ENCODE results near the gene LLGL1.

Gene LLGL1

GRCh38 chr17:18181358-18181757, 44.1 kb upstream of the LLGL1 start:
- no peaks in the 10 kb centered on the region for H3K27me3 ChIP-seq (ENCODE audit: insufficient read depth, low read depth, severe bottlenecking)
- H3K36me3 ChIP-seq = peaks cover 18% of the 10 kb centered on the region
- no peak for DNase-seq
- no peak overlapping the region for H3K4me3 ChIP-seq (ENCODE audit: low read depth, low read length)
- H3K9me3 ChIP-seq (ENCODE audit: severe bottlenecking) = no peaks in the 10 kb centered on the region
- no peak for TF ChIP-seq CTCF (IDR thresholded peaks at IDR 0.05; ENCODE audit: low read depth, low read length)
- H3K27ac ChIP-seq = no peak overlapping the region

GRCh38 chr17:18182110-18182977, 43.1 kb upstream of the LLGL1 start:
- peak overlapping the region; percentile 96 for H3K27ac ChIP-seq
- no peaks in the 10 kb centered on the region for H3K9me3 ChIP-seq (ENCODE audit: severe bottlenecking)
- peaks cover 28% of the 10 kb centered on the region for H3K36me3 ChIP-seq
- H3K4me3 ChIP-seq (ENCODE audit: low read depth, low read length) = peak overlapping the region; percentile 65
- no peaks in the 10 kb centered on the region for H3K27me3 ChIP-seq (ENCODE audit: insufficient read depth, low read depth, severe bottlenecking)
- no peak for DNase-seq
- no peak for TF ChIP-seq CTCF (IDR thresholded peaks at IDR 0.05; ENCODE audit: low read depth, low read length)

DNA sequence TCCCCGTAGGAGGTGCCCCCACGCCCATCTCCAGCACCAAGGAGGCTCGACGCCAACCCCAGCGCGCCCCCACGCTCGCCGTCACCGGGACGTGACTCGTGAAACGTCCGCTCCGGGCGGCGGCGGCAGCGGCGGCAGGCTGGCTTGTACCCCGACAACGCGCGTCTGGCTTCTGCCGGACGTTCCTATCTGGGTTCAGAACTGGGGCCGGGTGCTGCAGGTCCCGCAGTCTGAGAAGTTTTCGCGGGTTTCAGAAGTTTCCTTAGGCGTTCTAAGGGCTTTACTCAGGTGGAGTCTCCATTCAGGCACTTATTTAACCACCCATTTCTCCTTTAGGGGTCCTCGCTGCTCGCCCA, 42.5 kb upstream of the LLGL1 start:
- DNase-seq = peak; percentile 88
- Histone ChIP-seq H3K27me3 (ENCODE audit: insufficient read depth, low read depth, severe bottlenecking) (no peaks in the 10 kb centered on the region), H3K27ac (peak overlapping the region; percentile 96), H3K9me3 (ENCODE audit: severe bottlenecking) (no peaks in the 10 kb centered on the region), H3K4me3 (ENCODE audit: low read depth, low read length) (peak overlapping the region; percentile 65), H3K36me3 (peaks cover 34% of the 10 kb centered on the region)
- TF ChIP-seq CTCF (IDR thresholded peaks at IDR 0.05; ENCODE audit: low read depth, low read length) = no peak

DNA sequence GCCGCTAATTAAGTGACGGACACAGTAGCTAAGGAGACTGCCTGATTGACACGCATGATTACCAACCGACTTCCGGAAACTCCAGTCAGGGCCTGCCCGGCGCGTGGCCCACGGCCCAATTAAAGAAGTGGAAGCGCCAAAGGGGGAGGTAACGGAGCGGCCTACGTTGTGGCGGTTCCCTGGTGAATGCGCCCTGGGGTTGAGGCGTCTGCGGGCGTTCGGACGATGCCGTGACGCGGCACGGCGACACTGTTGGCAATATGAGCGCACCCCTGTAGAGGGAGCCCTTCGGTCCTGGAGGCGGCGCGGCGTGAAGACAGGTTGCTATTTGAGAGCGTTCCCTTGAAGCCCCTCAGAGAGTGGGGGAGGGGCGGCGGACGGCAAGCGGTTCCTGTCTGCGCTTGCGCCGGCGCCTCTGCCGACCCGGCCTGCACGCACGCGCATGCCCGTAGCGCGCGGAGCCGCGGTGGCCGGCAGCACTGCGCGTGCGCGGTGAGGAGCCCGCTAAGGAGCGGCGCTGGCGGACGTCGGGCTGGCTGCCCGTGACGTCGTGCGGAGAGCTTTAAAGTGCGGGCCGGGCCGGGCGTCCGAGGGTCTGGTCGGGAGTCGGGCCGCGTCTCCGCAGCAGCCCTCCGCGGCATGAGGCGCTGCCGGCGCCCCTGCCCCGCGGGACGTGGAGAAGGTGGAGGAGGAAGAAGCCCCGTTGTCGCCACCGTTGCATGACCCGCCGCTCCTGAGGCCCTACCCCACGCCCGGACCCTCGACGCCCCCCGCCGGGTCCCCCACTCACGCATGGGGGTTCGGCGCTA, 41.9 kb upstream of the LLGL1 start, which contains the start of gene ALKBH5:
Gene ALKBH5, plus strand, starts transcription at position 495 of the 809 bp plus-strand sequence. CDS start 416 bp downstream, outside the sequence.
- Histone ChIP-seq H3K9me3 (ENCODE audit: severe bottlenecking) (no peaks in the 10 kb centered on the region), H3K36me3 (peaks cover 40% of the 10 kb centered on the region), H3K27me3 (ENCODE audit: insufficient read depth, low read depth, severe bottlenecking) (no peaks in the 10 kb centered on the region), H3K4me3 (ENCODE audit: low read depth, low read length) (peak within 1 kb of the TSS; percentile 65), H3K27ac (peak within 1 kb of the TSS; percentile 96)
- peak; percentile 55 for TF ChIP-seq CTCF (IDR thresholded peaks at IDR 0.05; ENCODE audit: low read depth, low read length)
- peak; percentile 98 for DNase-seq

DNA sequence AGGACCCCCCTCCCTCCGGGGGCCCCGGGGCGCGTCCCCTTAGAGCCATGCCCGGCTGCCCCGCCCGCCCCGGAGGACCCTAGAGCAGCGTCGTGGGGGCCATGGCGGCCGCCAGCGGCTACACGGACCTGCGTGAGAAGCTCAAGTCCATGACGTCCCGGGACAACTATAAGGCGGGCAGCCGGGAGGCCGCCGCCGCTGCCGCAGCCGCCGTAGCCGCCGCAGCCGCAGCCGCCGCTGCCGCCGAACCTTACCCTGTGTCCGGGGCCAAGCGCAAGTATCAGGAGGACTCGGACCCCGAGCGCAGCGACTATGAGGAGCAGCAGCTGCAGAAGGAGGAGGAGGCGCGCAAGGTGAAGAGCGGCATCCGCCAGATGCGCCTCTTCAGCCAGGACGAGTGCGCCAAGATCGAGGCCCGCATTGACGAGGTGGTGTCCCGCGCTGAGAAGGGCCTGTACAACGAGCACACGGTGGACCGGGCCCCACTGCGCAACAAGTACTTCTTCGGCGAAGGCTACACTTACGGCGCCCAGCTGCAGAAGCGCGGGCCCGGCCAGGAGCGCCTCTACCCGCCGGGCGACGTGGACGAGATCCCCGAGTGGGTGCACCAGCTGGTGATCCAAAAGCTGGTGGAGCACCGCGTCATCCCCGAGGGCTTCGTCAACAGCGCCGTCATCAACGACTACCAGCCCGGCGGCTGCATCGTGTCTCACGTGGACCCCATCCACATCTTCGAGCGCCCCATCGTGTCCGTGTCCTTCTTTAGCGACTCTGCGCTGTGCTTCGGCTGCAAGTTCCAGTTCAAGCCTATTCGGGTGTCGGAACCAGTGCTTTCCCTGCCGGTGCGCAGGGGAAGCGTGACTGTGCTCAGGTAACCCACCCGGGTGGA, 41.0 kb upstream of the LLGL1 start:
- Histone ChIP-seq H3K36me3 (peaks cover 45% of the 10 kb centered on the region), H3K4me3 (ENCODE audit: low read depth, low read length) (peak overlapping the region; percentile 65), H3K27ac (peak overlapping the region; percentile 96), H3K9me3 (ENCODE audit: severe bottlenecking) (no peaks in the 10 kb centered on the region), H3K27me3 (ENCODE audit: insufficient read depth, low read depth, severe bottlenecking) (no peaks in the 10 kb centered on the region)
- peak; percentile 26 for DNase-seq
- no peak for TF ChIP-seq CTCF (IDR thresholded peaks at IDR 0.05; ENCODE audit: low read depth, low read length)
